OCI-LY7 (cell line): ENCODE results near the gene FAM76B. TPM values are rescaled to one million over a fixed set of nuclear protein-coding genes. Genes with fewer than 3 reads are reported as not detected.
"Not testable (repeated sequence)": the region's sequence is repeated elsewhere in the genome, so short reads cannot be mapped to it uniquely, and the experiment has no call there.

Source experiments
- BruUV-seq: library from RNA; stranded (reverse); fragments of 400-500 nt; replicated peaks from 2 replicates; lab custom pipeline; 2021; lab: Mats Ljungman, UMichigan
- CTCF ChIA-PET: fragments of 300-600 bp; sonication (Branson Sonifier 250); formaldehyde crosslinking; loops from one replicate; lab custom pipeline; 2022; ENCODE audit warnings: antibody characterized with exemption; ENCODE audit not compliant: unreplicated experiment; lab: Charles Lee
- POLR2A ChIA-PET: fragments of 300-600 bp; sonication (Branson Sonifier 250); formaldehyde crosslinking; loops from one replicate; lab custom pipeline; 2022; ENCODE audit warnings: antibody characterized with exemption; lab: Charles Lee
- DNase-seq: peaks from one replicate; pipeline ENCODE4 v3.0.0-alpha.2; 2015; ENCODE audit warnings: low spot score
- H2AFZ ChIP-seq: fragments of 200-600 bp; sonication (generic), shearing (Covaris generic); 2 replicates; pipeline ENCODE4 v1.6.1; 2014; ENCODE audit warnings: mild to moderate bottlenecking, antibody characterized with exemption, low read length, moderate library complexity
- H3K27ac ChIP-seq: fragments of 200-600 bp; sonication (generic); 2 replicates; pipeline ENCODE4 v1.5.1; 2014; ENCODE audit warnings: mixed run types, low read depth, mild to moderate bottlenecking, moderate library complexity, low read length, inconsistent platforms; ENCODE audit not compliant: poor library complexity, severe bottlenecking
- H3K36me3 ChIP-seq: fragments of 200-600 bp; sonication (generic); 2 replicates; pipeline ENCODE4 v1.6.1; 2014; ENCODE audit warnings: mild to moderate bottlenecking, antibody characterized with exemption, low read length, moderate library complexity, mixed read lengths; ENCODE audit not compliant: insufficient read depth
- H3K4me1 ChIP-seq: fragments of 200-600 bp; sonication (generic); 2 replicates; pipeline ENCODE4 v1.5.1; 2014; ENCODE audit warnings: mild to moderate bottlenecking, low read length; ENCODE audit not compliant: insufficient read depth, poor library complexity, severe bottlenecking
- H3K4me2 ChIP-seq: fragments of 200-600 bp; sonication (generic); 2 replicates; pipeline ENCODE4 v1.6.1; 2014; ENCODE audit warnings: mild to moderate bottlenecking, low read length
- H3K4me3 ChIP-seq: fragments of 200-600 bp; sonication (generic); 2 replicates; pipeline ENCODE4 v1.5.1; 2014; ENCODE audit warnings: mild to moderate bottlenecking, low read depth, low read length; ENCODE audit not compliant: poor library complexity, severe bottlenecking
- H3K79me2 ChIP-seq: fragments of 200-600 bp; sonication (generic); 2 replicates; pipeline ENCODE4 v1.6.1; 2016; ENCODE audit warnings: low read depth, mild to moderate bottlenecking, low read length, moderate library complexity, mixed read lengths; ENCODE audit not compliant: insufficient read depth
- H3K9me2 ChIP-seq: fragments of 200-600 bp; sonication (generic); 2 replicates; pipeline ENCODE4 v1.6.1; 2016; ENCODE audit warnings: mild to moderate bottlenecking, low read length, mixed read lengths; ENCODE audit not compliant: insufficient read depth
- H3K9me3 ChIP-seq: fragments of 200-600 bp; sonication (generic); 2 replicates; pipeline ENCODE4 v1.6.1; 2014; ENCODE audit warnings: mild to moderate bottlenecking, mixed run types, low read length, mixed read lengths
- H4K20me1 ChIP-seq: fragments of 200-600 bp; sonication (generic); 2 replicates; pipeline ENCODE4 v1.6.1; 2014; ENCODE audit warnings: mild to moderate bottlenecking, antibody characterized with exemption, low read length, moderate library complexity, mixed read lengths; ENCODE audit not compliant: insufficient read depth
- CTCF ChIP-seq: fragments of 200-600 bp; sonication (generic); conservative IDR thresholded peaks from 2 replicates; pipeline ENCODE4 v1.5.1; 2014; ENCODE audit warnings: mild to moderate bottlenecking, antibody characterized with exemption, low read length, moderate library complexity, mixed read lengths
- EZH2phosphoT487 ChIP-seq: fragments of 200-600 bp; sonication (generic); IDR thresholded peaks from 2 replicates; pipeline ENCODE4 v1.6.1; 2018; ENCODE audit warnings: low read depth, borderline replicate concordance, mild to moderate bottlenecking, mixed run types, antibody characterized with exemption, low read length, moderate library complexity, mixed read lengths
- intact Hi-C: fragments of 100-400 bp; cut with micrococcal nuclease; formaldehyde crosslinking; loops from one replicate; pipeline ENCODE4 v1.10.0; 2022; ENCODE audit not compliant: unreplicated experiment
- total RNA-seq, 2 experiments: library from RNA; depleted of rRNA in 1 of 2; stranded (reverse); fragments of >200 nt in 1 of 2; shearing (Covaris generic) in 1 of 2; gene quantifications; 2 replicates each; pipeline ENCODE4 v1.2.3, GENCODE V29; 2014 to 2022

Gene FAM76B
- total RNA-seq, 2 experiments from 2014 or later: 40.9 to 53.7 TPM

GRCh38 chr11:95821640-95822039, 32.1 kb upstream of the FAM76B start:
- Histone ChIP-seq H3K4me2 (no peak overlapping the region), H4K20me1 (no peaks in the 10 kb centered on the region), H2AFZ (no peak overlapping the region), H3K4me1 (no peaks in the 10 kb centered on the region), H3K9me2 (no peaks in the 10 kb centered on the region), H3K4me3 (no peak overlapping the region), H3K9me3 (no peaks in the 10 kb centered on the region), H3K36me3 (peaks cover 83% of the 10 kb centered on the region), H3K79me2 (no peaks in the 10 kb centered on the region), H3K27ac (no peak overlapping the region)
- no peak for TF ChIP-seq EZH2phosphoT487
- TF ChIP-seq CTCF: no peak
- intact Hi-C loops: no loop called here
- ChIA-PET CTCF (no interaction called here), POLR2A (interaction anchor here (0.9 to 1.4 kb wide), 3 partner anchors 11 to 63 kb away, joined by 4 to 5 read pairs (median 4); no protein-coding TSS in a partner anchor)
- no peak for DNase-seq
- no TSS peak for BruUV-seq

- Histone ChIP-seq H2AFZ (no peak overlapping the region), H3K27ac (no peak overlapping the region), H3K9me2 (no peaks in the 10 kb centered on the region), H4K20me1 (no peaks in the 10 kb centered on the region), H3K4me3 (no peak overlapping the region), H3K36me3 (peaks cover 73% of the 10 kb centered on the region), H3K79me2 (no peaks in the 10 kb centered on the region), H3K4me2 (no peak overlapping the region), H3K9me3 (no peaks in the 10 kb centered on the region), H3K4me1 (no peaks in the 10 kb centered on the region)
- TF ChIP-seq EZH2phosphoT487: no peak
- no peak for TF ChIP-seq CTCF
- ChIA-PET CTCF (no interaction called here), POLR2A (no interaction called here)
- no TSS peak for BruUV-seq
- DNase-seq: no peak
- intact Hi-C loops: no loop called here
Observed at GRCh38 chr11:95816037-95816436, 26.5 kb upstream of the FAM76B start.

GRCh38 chr11:95811052-95811451, 21.5 kb upstream of the FAM76B start:
- H3K9me3 ChIP-seq, BruUV-seq, H3K79me2 ChIP-seq, H3K4me1 ChIP-seq, H3K27ac ChIP-seq, H3K4me3 ChIP-seq, H2AFZ ChIP-seq, H3K9me2 ChIP-seq, DNase-seq, intact Hi-C loops, H3K4me2 ChIP-seq, H4K20me1 ChIP-seq, POLR2A ChIA-PET: not testable (repeated sequence)
- peaks cover 45% of the 10 kb centered on the region for H3K36me3 ChIP-seq
- CTCF ChIA-PET: interaction anchor here (0.6 kb wide), 1 partner anchor 8 kb away, joined by 3 read pairs; no protein-coding TSS in a partner anchor

GRCh38 chr11:95806464-95806863, 16.9 kb upstream of the FAM76B start:
- H3K4me2 ChIP-seq, DNase-seq, H3K27ac ChIP-seq, H2AFZ ChIP-seq, H3K79me2 ChIP-seq, intact Hi-C loops, H3K9me3 ChIP-seq, BruUV-seq, H4K20me1 ChIP-seq, H3K9me2 ChIP-seq, H3K4me1 ChIP-seq, H3K4me3 ChIP-seq, CTCF ChIA-PET: not testable (repeated sequence)
- H3K36me3 ChIP-seq: peaks cover 50% of the 10 kb centered on the region
- POLR2A ChIA-PET: interaction anchor here (0.6 kb wide), 1 partner anchor 12 kb away, joined by 3 read pairs; no protein-coding TSS in a partner anchor
